ENCODE measurements around the gene NDUFB5.

DNA sequence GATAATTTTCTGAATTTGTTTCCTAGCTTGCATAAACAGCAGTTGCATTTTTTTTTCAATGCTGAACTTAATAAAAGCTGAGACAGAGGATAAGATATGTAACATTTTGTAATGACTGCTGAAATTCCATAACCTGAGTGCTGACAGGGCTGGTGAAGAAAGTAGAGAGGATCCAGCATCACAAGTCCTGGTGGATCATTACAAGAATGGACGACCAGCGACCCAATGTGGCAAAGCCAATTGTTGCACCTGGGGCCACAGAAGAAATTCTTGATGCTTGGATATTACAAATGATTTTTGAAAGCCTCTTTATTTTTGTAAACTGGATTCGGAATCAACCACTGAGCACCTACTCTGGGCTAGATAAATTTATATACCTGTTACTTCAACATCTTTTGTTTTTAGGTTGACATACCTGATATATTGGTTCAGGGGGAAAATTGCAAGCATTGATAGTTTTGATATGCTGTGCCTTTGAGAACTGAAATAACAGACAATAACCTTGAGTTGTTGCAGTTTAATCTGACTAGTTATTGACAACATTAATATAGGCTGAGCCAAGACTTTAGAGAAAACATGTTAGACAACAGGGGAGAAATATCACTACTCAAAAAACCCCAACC, 45.7 kb upstream of the NDUFB5 start:
- TF ChIP-seq, protein P1, sequence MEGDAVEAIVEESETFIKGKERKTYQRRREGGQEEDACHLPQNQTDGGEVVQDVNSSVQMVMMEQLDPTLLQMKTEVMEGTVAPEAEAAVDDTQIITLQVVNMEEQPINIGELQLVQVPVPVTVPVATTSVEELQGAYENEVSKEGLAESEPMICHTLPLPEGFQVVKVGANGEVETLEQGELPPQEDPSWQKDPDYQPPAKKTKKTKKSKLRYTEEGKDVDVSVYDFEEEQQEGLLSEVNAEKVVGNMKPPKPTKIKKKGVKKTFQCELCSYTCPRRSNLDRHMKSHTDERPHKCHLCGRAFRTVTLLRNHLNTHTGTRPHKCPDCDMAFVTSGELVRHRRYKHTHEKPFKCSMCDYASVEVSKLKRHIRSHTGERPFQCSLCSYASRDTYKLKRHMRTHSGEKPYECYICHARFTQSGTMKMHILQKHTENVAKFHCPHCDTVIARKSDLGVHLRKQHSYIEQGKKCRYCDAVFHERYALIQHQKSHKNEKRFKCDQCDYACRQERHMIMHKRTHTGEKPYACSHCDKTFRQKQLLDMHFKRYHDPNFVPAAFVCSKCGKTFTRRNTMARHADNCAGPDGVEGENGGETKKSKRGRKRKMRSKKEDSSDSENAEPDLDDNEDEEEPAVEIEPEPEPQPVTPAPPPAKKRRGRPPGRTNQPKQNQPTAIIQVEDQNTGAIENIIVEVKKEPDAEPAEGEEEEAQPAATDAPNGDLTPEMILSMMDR (IDR thresholded peaks at IDR 0.05), result peak in 2 of 3 experiments; percentile 61 to 69
- TF ChIP-seq POLR2A (IDR thresholded peaks at IDR 0.05), result no peak
